Activated CD4-positive, CD25-positive, alpha-beta regulatory T cell treated with anti-CD3 and anti-CD28 coated beads, Interleukin-2, amount 50 U/mL, for 72 hours (primary cell): ENCODE results near the gene RESP18.
A peak's percentile ranks its signal among the peaks of the same experiment; 100 is the strongest.
"Not testable (repeated sequence)": the region's sequence is repeated elsewhere in the genome, so short reads cannot be mapped to it uniquely, and the experiment has no call there.

ENCODE experiments used
- DNase-seq: peaks from one replicate; pipeline ENCODE4 v3.0.0; 2021

Gene RESP18

GRCh38 chr2:219290381-219291171 lies 42.0 kb downstream of the RESP18 start:
- DNase-seq = no peak

GRCh38 chr2:219289537-219290361 lies 42.8 kb downstream of the RESP18 start:
- no peak for DNase-seq

GRCh38 chr2:219289195-219289536 lies 43.4 kb downstream of the RESP18 start:
- DNase-seq = no peak

- DNase-seq = no peak
These were observed 44.8 kb downstream of the RESP18 start for GRCh38 chr2:219287580-219288265.

- not testable (repeated sequence) for DNase-seq
These were observed 45.5 kb downstream of the RESP18 start for GRCh38 chr2:219287116-219287440.

GRCh38 chr2:219286436-219287115 lies 46.0 kb downstream of the RESP18 start:
- DNase-seq = no peak

- no peak for DNase-seq
These were observed 46.6 kb downstream of the RESP18 start for GRCh38 chr2:219285894-219286425.

- no peak for DNase-seq
These were observed 47.2 kb downstream of the RESP18 start for GRCh38 chr2:219285373-219285735.

- DNase-seq = no peak
These were observed 47.8 kb downstream of the RESP18 start for GRCh38 chr2:219284501-219285372.

GRCh38 chr2:219282943-219283581 lies 49.5 kb downstream of the RESP18 start:
- no peak for DNase-seq

GRCh38 chr2:219282375-219282774 lies 50.2 kb downstream of the RESP18 start:
- DNase-seq = no peak

GRCh38 chr2:219281588-219281987 lies 51.0 kb downstream of the RESP18 start:
- no peak for DNase-seq

- no peak for DNase-seq
These were observed 51.9 kb downstream of the RESP18 start for GRCh38 chr2:219280651-219281050.

- DNase-seq = no peak
These were observed 52.5 kb downstream of the RESP18 start for GRCh38 chr2:219279916-219280516.

- DNase-seq = peak; percentile 98
These were observed 53.2 kb downstream of the RESP18 start, which contains the start of gene DNAJB2 for GRCh38 chr2:219279151-219279915. Gene DNAJB2, plus strand, starts transcription at chr2:219279366. Its CDS starts 468 bp downstream, at chr2:219279834.

GRCh38 chr2:219278655-219279150 lies 53.8 kb downstream of the RESP18 start:
- DNase-seq = no peak

GRCh38 chr2:219277703-219278654 lies 54.6 kb downstream of the RESP18 start:
- peak; percentile 81 for DNase-seq
